Measurements from ENCODE around the gene INA.
"Not testable (repeated sequence)": the region's sequence is repeated elsewhere in the genome, so short reads cannot be mapped to it uniquely, and the experiment has no call there.

INA gene

GRCh38 chr10:103276896-103277712 lies at the start of gene INA:
TSS of gene INA (plus strand) at chr10:103277138. CDS start at chr10:103277212, 74 bp downstream.
- DNase-seq: peak; percentile 52

GRCh38 chr10:103227416-103227815 lies 49.5 kb upstream of the INA start:
- no peak for DNase-seq

GRCh38 chr10:103231047-103231551 lies 45.8 kb upstream of the INA start:
- DNase-seq: no peak

GRCh38 chr10:103232131-103232673 lies 44.7 kb upstream of the INA start:
- no peak for DNase-seq

- no peak for DNase-seq
These were observed 44.0 kb upstream of the INA start for GRCh38 chr10:103232772-103233488.

GRCh38 chr10:103235775-103236174 lies 41.2 kb upstream of the INA start:
- DNase-seq: no peak

- no peak for DNase-seq
These were observed 38.3 kb upstream of the INA start for GRCh38 chr10:103238506-103239252.

GRCh38 chr10:103241262-103242011 lies 35.5 kb upstream of the INA start:
- DNase-seq: no peak

GRCh38 chr10:103244666-103245271 lies 32.2 kb upstream of the INA start:
- peak; percentile 49 for DNase-seq

- DNase-seq: not testable (repeated sequence)
These were observed 31.4 kb upstream of the INA start, which contains the start of gene RPEL1 for GRCh38 chr10:103245587-103245986. TSS of gene RPEL1 (plus strand) at chr10:103245887. CDS start at chr10:103245997, 110 bp downstream.

GRCh38 chr10:103246324-103246723 lies 30.6 kb upstream of the INA start:
- no peak for DNase-seq

- DNase-seq: no peak
These were observed 22.8 kb upstream of the INA start for GRCh38 chr10:103254113-103254512.

GRCh38 chr10:103254538-103255325 lies 22.2 kb upstream of the INA start:
- no peak for DNase-seq

- DNase-seq: no peak
These were observed 20.3 kb upstream of the INA start for GRCh38 chr10:103256613-103257012.

- no peak for DNase-seq
These were observed 19.1 kb upstream of the INA start for GRCh38 chr10:103257812-103258211.

GRCh38 chr10:103258928-103259327 lies 18.0 kb upstream of the INA start:
- DNase-seq: not testable (repeated sequence)

- DNase-seq: no peak
These were observed 16.9 kb upstream of the INA start for GRCh38 chr10:103259989-103260388.

- DNase-seq: no peak
These were observed 14.7 kb upstream of the INA start for GRCh38 chr10:103262229-103262628.

GRCh38 chr10:103265717-103266329 lies 11.1 kb upstream of the INA start:
- no peak for DNase-seq

GRCh38 chr10:103273041-103273441 lies 3.9 kb upstream of the INA start:
- no peak for DNase-seq
